ENCODE results near the gene NFE2L2. TPM values are rescaled to one million over a fixed set of nuclear protein-coding genes. Genes with fewer than 3 reads are reported as not detected.

Gene NFE2L2
- polyA plus RNA-seq, 1 donor (not counting 4 experiments of a cell fraction or from before 2014, with no cell fraction given), result 177 TPM

DNA sequence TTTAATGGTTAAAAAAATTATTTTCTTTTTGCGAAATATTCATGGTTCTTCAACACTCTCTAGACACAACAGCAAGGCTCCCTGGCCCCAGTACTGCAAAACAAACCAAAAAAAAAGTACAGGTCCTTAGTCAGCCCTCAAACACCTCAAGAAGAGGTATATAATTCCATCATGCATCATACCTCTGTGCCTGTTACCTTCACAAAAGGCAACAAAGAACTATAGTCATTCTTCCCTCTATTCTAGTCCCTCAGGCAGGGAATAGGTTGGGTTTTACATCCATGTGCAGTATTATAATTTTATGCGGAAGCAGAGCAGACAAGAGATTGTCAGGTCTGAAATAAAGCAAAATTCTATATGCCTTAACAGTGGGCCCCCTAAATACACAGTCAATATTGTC lies 8.5 kb downstream of the NFE2L2 start:
- Histone ChIP-seq H3K9me3 (ENCODE audit: control insufficient read depth, low read depth, low read length) (peaks cover 2% of the 10 kb centered on the region), H3K4me2 (ENCODE audit: control insufficient read depth, extremely low read depth, insufficient read depth, low read depth, low read length) (no peak overlapping the region), H3K27ac (ENCODE audit: control insufficient read depth, insufficient read depth, low read length) (no peak overlapping the region), H3K4me1 (ENCODE audit: control insufficient read depth, extremely low read depth, insufficient read depth, low read length) (peaks cover 63% of the 10 kb centered on the region), H3K27me3 (ENCODE audit: control insufficient read depth, extremely low read depth, insufficient read depth, low read length) (no peaks in the 10 kb centered on the region), H3K79me2 (ENCODE audit: control insufficient read depth, insufficient read depth, low read length) (peaks cover 99% of the 10 kb centered on the region), H3K4me3 (ENCODE audit: control insufficient read depth in 2 of 3, extremely low read depth in 1 of 3, insufficient read depth in 2 of 3, low read depth in 1 of 3, low read length in 3 of 3) (no peak overlapping the region), H3K9ac (ENCODE audit: control insufficient read depth, extremely low read depth, insufficient read depth, low read length) (no peak overlapping the region), H2AFZ (ENCODE audit: control insufficient read depth, low read length) (no peak overlapping the region), H3K9me1 (ENCODE audit: control insufficient read depth, extremely low read depth, insufficient read depth, low read length) (peaks cover 11% of the 10 kb centered on the region), H3K36me3 (ENCODE audit: control insufficient read depth in 2 of 2, extremely low read depth in 1 of 2, insufficient read depth in 2 of 2, low read length in 2 of 2) (peaks cover 9 to 32% of the 10 kb centered on the region in 2 experiments), H4K20me1 (ENCODE audit: control insufficient read depth, extremely low read depth, insufficient read depth, low read length) (peaks cover 37% of the 10 kb centered on the region)
- no peak for FAIRE-seq
- TF ChIP-seq, protein P1, sequence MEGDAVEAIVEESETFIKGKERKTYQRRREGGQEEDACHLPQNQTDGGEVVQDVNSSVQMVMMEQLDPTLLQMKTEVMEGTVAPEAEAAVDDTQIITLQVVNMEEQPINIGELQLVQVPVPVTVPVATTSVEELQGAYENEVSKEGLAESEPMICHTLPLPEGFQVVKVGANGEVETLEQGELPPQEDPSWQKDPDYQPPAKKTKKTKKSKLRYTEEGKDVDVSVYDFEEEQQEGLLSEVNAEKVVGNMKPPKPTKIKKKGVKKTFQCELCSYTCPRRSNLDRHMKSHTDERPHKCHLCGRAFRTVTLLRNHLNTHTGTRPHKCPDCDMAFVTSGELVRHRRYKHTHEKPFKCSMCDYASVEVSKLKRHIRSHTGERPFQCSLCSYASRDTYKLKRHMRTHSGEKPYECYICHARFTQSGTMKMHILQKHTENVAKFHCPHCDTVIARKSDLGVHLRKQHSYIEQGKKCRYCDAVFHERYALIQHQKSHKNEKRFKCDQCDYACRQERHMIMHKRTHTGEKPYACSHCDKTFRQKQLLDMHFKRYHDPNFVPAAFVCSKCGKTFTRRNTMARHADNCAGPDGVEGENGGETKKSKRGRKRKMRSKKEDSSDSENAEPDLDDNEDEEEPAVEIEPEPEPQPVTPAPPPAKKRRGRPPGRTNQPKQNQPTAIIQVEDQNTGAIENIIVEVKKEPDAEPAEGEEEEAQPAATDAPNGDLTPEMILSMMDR (optimal IDR thresholded peaks at IDR 0.05 in 1 of 3, IDR thresholded peaks at IDR 0.05 in 1 of 3, conservative IDR thresholded peaks at IDR 0.05 in 1 of 3; ENCODE audit: extremely low read depth in 1 of 3, insufficient read depth in 2 of 3, low read length in 3 of 3), result no peak
- no peak for TF ChIP-seq EZH2 (IDR thresholded peaks at IDR 0.05; ENCODE audit: low read length)
- no peak for DNase-seq (ENCODE audit: low read depth, low spot score)
- dilution Hi-C loops (cut with MboI; ENCODE audit: extremely low pct_ligation_motif_present, low sequenced_read_pairs), result no loop called here

DNA sequence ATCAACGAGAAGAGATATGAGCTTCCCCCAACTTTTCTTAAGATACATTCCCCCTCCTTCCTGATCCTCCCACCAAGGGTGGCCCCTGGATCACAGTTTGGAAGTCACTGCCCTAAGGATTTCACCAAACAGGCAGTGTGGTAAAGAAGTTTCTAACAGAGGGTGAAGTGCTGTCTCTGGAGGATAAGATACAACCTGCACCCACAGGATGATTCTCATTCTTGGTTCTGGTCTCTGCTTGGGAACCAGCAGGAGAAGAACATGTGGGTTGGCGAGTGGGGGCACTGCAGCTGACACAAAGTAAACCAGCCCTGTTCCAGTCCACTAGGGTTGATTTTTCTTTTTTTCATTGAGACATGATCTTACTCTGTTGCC lies 9.3 kb downstream of the NFE2L2 start:
- peaks cover 9 to 38% of the 10 kb centered on the region in 2 experiments for H3K36me3 ChIP-seq (ENCODE audit: control insufficient read depth in 2 of 2, extremely low read depth in 1 of 2, insufficient read depth in 2 of 2, low read length in 2 of 2)
- H3K4me3 ChIP-seq (ENCODE audit: control insufficient read depth in 2 of 3, extremely low read depth in 1 of 3, insufficient read depth in 2 of 3, low read depth in 1 of 3, low read length in 3 of 3), result no peak overlapping the region
- DNase-seq (ENCODE audit: low read depth, low spot score) (no peak), FAIRE-seq (no peak)
- peak overlapping the region; percentile 59 for H3K4me2 ChIP-seq (ENCODE audit: control insufficient read depth, extremely low read depth, insufficient read depth, low read depth, low read length)
- peak overlapping the region; percentile 42 for H3K27ac ChIP-seq (ENCODE audit: control insufficient read depth, insufficient read depth, low read length)
- peaks cover 36% of the 10 kb centered on the region for H4K20me1 ChIP-seq (ENCODE audit: control insufficient read depth, extremely low read depth, insufficient read depth, low read length)
- H3K9me3 ChIP-seq (ENCODE audit: control insufficient read depth, low read depth, low read length), result peaks cover 2% of the 10 kb centered on the region
- H3K4me1 ChIP-seq (ENCODE audit: control insufficient read depth, extremely low read depth, insufficient read depth, low read length), result peaks cover 61% of the 10 kb centered on the region
- peak overlapping the region; percentile 18 for H3K9ac ChIP-seq (ENCODE audit: control insufficient read depth, extremely low read depth, insufficient read depth, low read length)
- peaks cover 99% of the 10 kb centered on the region for H3K79me2 ChIP-seq (ENCODE audit: control insufficient read depth, insufficient read depth, low read length)
- no peaks in the 10 kb centered on the region for H3K27me3 ChIP-seq (ENCODE audit: control insufficient read depth, extremely low read depth, insufficient read depth, low read length)
- dilution Hi-C loops (cut with MboI; ENCODE audit: extremely low pct_ligation_motif_present, low sequenced_read_pairs), result no loop called here
- no peak overlapping the region for H2AFZ ChIP-seq (ENCODE audit: control insufficient read depth, low read length)
- H3K9me1 ChIP-seq (ENCODE audit: control insufficient read depth, extremely low read depth, insufficient read depth, low read length), result peaks cover 11% of the 10 kb centered on the region
- TF ChIP-seq, protein P1 (optimal IDR thresholded peaks at IDR 0.05 in 1 of 3, IDR thresholded peaks at IDR 0.05 in 1 of 3, conservative IDR thresholded peaks at IDR 0.05 in 1 of 3; ENCODE audit: extremely low read depth in 1 of 3, insufficient read depth in 2 of 3, low read length in 3 of 3), result no peak
- no peak for TF ChIP-seq EZH2 (IDR thresholded peaks at IDR 0.05; ENCODE audit: low read length)
